Measurements from ENCODE around the gene CEP85.
A peak's percentile ranks its signal among the peaks of the same experiment; 100 is the strongest.
"Not testable (repeated sequence)": the region's sequence is repeated elsewhere in the genome, so short reads cannot be mapped to it uniquely, and the experiment has no call there.

Gene CEP85

GRCh38 chr1:26224606-26225005, 9.4 kb upstream of the CEP85 start:
- no peak for DNase-seq

GRCh38 chr1:26225033-26225831, 8.8 kb upstream of the CEP85 start:
- DNase-seq, result no peak

GRCh38 chr1:26230682-26231081, 3.3 kb upstream of the CEP85 start:
- DNase-seq, result not testable (repeated sequence)

- DNase-seq, result no peak
Observed at GRCh38 chr1:26234644-26235370, 807 bp downstream of the CEP85 start.

GRCh38 chr1:26237230-26237966, 3.4 kb downstream of the CEP85 start:
- DNase-seq, result no peak

GRCh38 chr1:26239936-26240335, 5.9 kb downstream of the CEP85 start:
- DNase-seq, result no peak

- no peak for DNase-seq
Observed at GRCh38 chr1:26252718-26253117, 18.7 kb downstream of the CEP85 start.

GRCh38 chr1:26254404-26254803, 20.4 kb downstream of the CEP85 start:
- DNase-seq, result no peak

- DNase-seq, result no peak
Observed at GRCh38 chr1:26257222-26257621, 23.2 kb downstream of the CEP85 start.

GRCh38 chr1:26259005-26259404, 25.0 kb downstream of the CEP85 start:
- DNase-seq, result no peak

- no peak for DNase-seq
Observed at GRCh38 chr1:26259578-26259977, 25.6 kb downstream of the CEP85 start.

- no peak for DNase-seq
Observed at GRCh38 chr1:26263212-26263611, 29.2 kb downstream of the CEP85 start.

GRCh38 chr1:26265405-26265804, 31.4 kb downstream of the CEP85 start:
- no peak for DNase-seq

- no peak for DNase-seq
Observed at GRCh38 chr1:26268290-26269197, 34.5 kb downstream of the CEP85 start.

- DNase-seq, result no peak
Observed at GRCh38 chr1:26269198-26269550, 35.2 kb downstream of the CEP85 start.

GRCh38 chr1:26274801-26275425, 40.9 kb downstream of the CEP85 start:
- DNase-seq, result no peak

GRCh38 chr1:26275580-26276431, 41.8 kb downstream of the CEP85 start:
- DNase-seq, result peak; percentile 43

GRCh38 chr1:26276432-26276838, 42.4 kb downstream of the CEP85 start:
- no peak for DNase-seq

- DNase-seq, result no peak
Observed at GRCh38 chr1:26277261-26277661, 43.3 kb downstream of the CEP85 start.

GRCh38 chr1:26277719-26278118, 43.7 kb downstream of the CEP85 start:
- no peak for DNase-seq

- DNase-seq, result no peak
Observed at GRCh38 chr1:26278303-26278702, 44.3 kb downstream of the CEP85 start.
